Adrenal gland (tissue), 12 donors: ENCODE measurements around the gene THNSL1. TPM values are rescaled to one million over a fixed set of nuclear protein-coding genes. Genes with fewer than 3 reads are reported as not detected.
"Not testable (repeated sequence)": the region's sequence is repeated elsewhere in the genome, so short reads cannot be mapped to it uniquely, and the experiment has no call there.

Source experiments
- DNase-seq, 7 donors: peaks; one replicate each; pipeline ENCODE4 v3.0.0-alpha.2; 2019 to 2020
- H3K27ac ChIP-seq, 5 donors: fragments of 200-600 bp; sonication (generic) in 4 of 5; 1 replicate in 3 of 5; 2 replicates in 2 of 5; pipeline versions ENCODE4 v1.5.1 to v1.8.0; 2016 to 2020; ENCODE audit warnings: mild to moderate bottlenecking in 1 of 5
- H3K27me3 ChIP-seq: fragments of 200-600 bp; 2 replicates; pipeline ENCODE4 v1.8.0; 2021
- H3K36me3 ChIP-seq, 2 donors: fragments of 200-600 bp; replicated peaks in 1 of 2; 1 replicate in 1 of 2; 2 replicates in 1 of 2; pipeline versions ENCODE4 v1.5.1 to v1.8.0; 2018 to 2022
- H3K4me1 ChIP-seq, 2 donors: fragments of 200-600 bp; replicated peaks in 1 of 2; 1 replicate in 1 of 2; 2 replicates in 1 of 2; pipeline versions ENCODE4 v1.5.1 to v1.8.0; 2018 to 2021
- H3K4me3 ChIP-seq, 4 donors: fragments of 200-600 bp; sonication (generic) in 3 of 4; one replicate each; pipeline ENCODE4 v1.5.1; 2016 to 2018
- H3K9me3 ChIP-seq, 3 donors: fragments of 200-600 bp; sonication (generic) in 1 of 3; replicated peaks in 1 of 3; 1 replicate in 2 of 3; 2 replicates in 1 of 3; pipeline versions ENCODE4 v1.5.1 to v1.8.0; 2016 to 2021
- CTCF ChIP-seq, 6 experiments: fragments of 450-650 bp in 4 of 6; fragments of 200-600 bp in 2 of 6; sonication (generic) in 1 of 6; IDR thresholded peaks; 1 replicate in 5 of 6; 2 replicates in 1 of 6; pipeline versions ENCODE4 v1.5.1 to v1.8.0; 2016 to 2021; ENCODE audit warnings: antibody characterized with exemption in 6 of 6, mild to moderate bottlenecking in 2 of 6, moderate library complexity in 1 of 6
- POLR2A ChIP-seq, 2 donors: fragments of 450-650 bp; IDR thresholded peaks; one replicate each; pipeline ENCODE4 v1.6.1; 2017; ENCODE audit warnings: antibody characterized with exemption in 2 of 2, mild to moderate bottlenecking in 2 of 2, moderate library complexity in 1 of 2
- WGBS, 4 donors: extraction: QIAGEN DNeasy Blood & Tissue Kit in 2 of 4; methylation state at CpG; one replicate each; pipeline versions ENCODE4 v1.1.5 to v1.1.7; 2013 to 2017; 5-methylcytosine and 5-hydroxymethylcytosine counted together
- intact Hi-C, 2 donors: fragments of 100-400 bp; cut with DNase I; formaldehyde crosslinking; loops; one replicate each; pipeline versions ENCODE4 v1.14.1 to v1.15.0; 2022 to 2023
- polyA plus RNA-seq, 3 donors: library from polyadenylated mRNA; stranded (reverse); fragments of 200-250 nt in 2 of 3; fragments of 350-450 nt in 1 of 3; fragmentation: Illumina TruSeq in 1 of 3; extraction: RNeasy Lipid Tissue Mini Kit (QIAGEN cat#74804) in 1 of 3; gene quantifications; one replicate each; pipeline ENCODE4 v1.2.3, GENCODE V29; 2013 to 2014
- total RNA-seq, 9 donors: library from RNA; depleted of rRNA in 4 of 9; stranded (reverse); fragments of >200 nt in 4 of 9; fragments of 120-200 nt in 1 of 9; fragmentation: NEBNext Ultra II Directional in 1 of 9; extraction: Animal tissue kit (Norgen Biotek cat#: 25700) in 1 of 9; gene quantifications; one replicate each; pipeline versions ENCODE4 v1.1.0 to v1.2.4, GENCODE V29; 2013 to 2023
- donor health status: healthy with polysubstance abuse.
- donor health status: Bipolar disorder and iron deficiency.
- donor health status: DM: yes; HTN: yes; CAD: no.
- donor health status: DM: no; HTN: no; CAD: no.
- donor health status: DM: no; HTN: no; CAD: no.
- donor health status: DM: yes; HTN: yes; CAD: no.

THNSL1 gene
- total and polyA plus RNA-seq, 12 donors: 3.3 to 14.9 (median 5.3) TPM

GRCh38 chr10:24998044-24998443 lies 18.4 kb upstream of the THNSL1 start:
- Histone ChIP-seq H3K27ac (no peak overlapping the region), H3K4me1 (no peaks in the 10 kb centered on the region), H3K27me3 (no peaks in the 10 kb centered on the region), H3K9me3 (no peaks in the 10 kb centered on the region), H3K36me3 (no peaks in the 10 kb centered on the region), H3K4me3 (no peak overlapping the region)
- DNase-seq: no peak
- intact Hi-C loops: loop anchor here in 1 of 2 donors (10.0 kb wide), 1 partner anchor 353 kb away; no protein-coding TSS in a partner anchor
- no peak for TF ChIP-seq POLR2A (IDR thresholded peaks at IDR 0.05)
- TF ChIP-seq CTCF (IDR thresholded peaks at IDR 0.05): no peak
- WGBS, 4 donors: 76 to 88% (median 81%) methylated on average over 3 of the region's 3 CpGs

DNA sequence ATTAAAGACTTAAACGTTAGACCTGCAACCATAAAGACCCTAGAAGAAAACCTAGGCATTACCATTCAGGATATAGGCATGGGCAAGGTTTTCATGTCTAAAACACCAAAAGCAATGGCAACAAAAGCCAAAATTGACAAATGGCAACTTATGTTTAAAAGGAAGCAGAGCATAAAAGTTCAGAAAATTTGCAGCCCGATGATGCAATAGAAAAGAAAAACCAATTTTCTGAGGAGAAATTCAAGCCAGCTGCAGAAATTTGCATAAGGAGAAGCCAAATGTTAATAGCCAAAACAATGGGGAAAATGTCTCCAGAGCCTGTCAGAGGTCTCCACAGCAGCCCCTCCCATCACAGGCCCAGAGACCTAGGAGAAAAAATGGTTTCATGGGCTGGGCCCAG lies 4.8 kb upstream of the THNSL1 start:
- DNase-seq, H3K9me3 ChIP-seq, H3K4me3 ChIP-seq, H3K4me1 ChIP-seq, intact Hi-C loops, H3K27me3 ChIP-seq, H3K36me3 ChIP-seq, H3K27ac ChIP-seq: not testable (repeated sequence)
- 78 to 88% (median 82%) methylated on average over 2 of the region's 2 CpGs for WGBS, 4 donors

DNA sequence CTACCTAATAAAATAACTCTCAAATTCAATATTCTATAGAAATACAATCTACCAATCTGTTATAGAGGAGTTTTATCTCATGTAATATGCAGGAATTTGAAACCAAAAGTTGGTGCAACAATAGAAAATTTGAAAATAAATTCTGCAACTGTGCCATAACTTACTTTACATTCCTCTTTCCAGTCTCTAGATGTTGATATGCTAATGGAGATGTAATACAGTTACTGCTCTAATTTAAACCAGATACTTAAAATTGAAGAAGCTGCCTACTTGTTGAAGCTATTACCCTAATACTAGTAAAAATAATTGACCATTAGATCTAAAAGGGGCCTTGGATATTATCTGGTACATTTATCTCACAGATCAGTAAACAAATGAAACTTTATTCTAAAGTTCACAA lies 1.8 kb upstream of the THNSL1 start:
- Histone ChIP-seq H3K27me3 (no peaks in the 10 kb centered on the region), H3K27ac (no peak overlapping the region), H3K9me3 (no peaks in the 10 kb centered on the region), H3K4me3 (no peak overlapping the region), H3K4me1 (peaks cover 0 to 20% of the 10 kb centered on the region in 2 donors), H3K36me3 (no peaks in the 10 kb centered on the region)
- TF ChIP-seq POLR2A (IDR thresholded peaks at IDR 0.05) (no peak), CTCF (IDR thresholded peaks at IDR 0.05) (no peak)
- DNase-seq: no peak
- intact Hi-C loops: no loop called here

GRCh38 chr10:25015828-25016375 lies 510 bp upstream of the THNSL1 start, which contains the start of gene ENKUR:
ENKUR (minus strand) TSS chr10:25016158; CDS start chr10:25015936, 222 bp downstream.
- Histone ChIP-seq H3K9me3 (no peaks in the 10 kb centered on the region), H3K4me1 (peaks cover 0 to 20% of the 10 kb centered on the region in 2 donors), H3K27me3 (no peaks in the 10 kb centered on the region), H3K27ac (peak within 1 kb of the TSS; percentile 80 to 96 (median 89)), H3K36me3 (no peaks in the 10 kb centered on the region), H3K4me3 (peak within 1 kb of the TSS in 3 of 4 donors; percentile 57 to 61 (median 60))
- intact Hi-C loops: no loop called here
- WGBS, 4 donors: 0 to 1% (median 1%) methylated on average over 16 of the region's 16 CpGs
- DNase-seq: peak; percentile 92 to 98 (median 96)
- no peak for TF ChIP-seq CTCF (IDR thresholded peaks at IDR 0.05)
- no peak for TF ChIP-seq POLR2A (IDR thresholded peaks at IDR 0.05)

DNA sequence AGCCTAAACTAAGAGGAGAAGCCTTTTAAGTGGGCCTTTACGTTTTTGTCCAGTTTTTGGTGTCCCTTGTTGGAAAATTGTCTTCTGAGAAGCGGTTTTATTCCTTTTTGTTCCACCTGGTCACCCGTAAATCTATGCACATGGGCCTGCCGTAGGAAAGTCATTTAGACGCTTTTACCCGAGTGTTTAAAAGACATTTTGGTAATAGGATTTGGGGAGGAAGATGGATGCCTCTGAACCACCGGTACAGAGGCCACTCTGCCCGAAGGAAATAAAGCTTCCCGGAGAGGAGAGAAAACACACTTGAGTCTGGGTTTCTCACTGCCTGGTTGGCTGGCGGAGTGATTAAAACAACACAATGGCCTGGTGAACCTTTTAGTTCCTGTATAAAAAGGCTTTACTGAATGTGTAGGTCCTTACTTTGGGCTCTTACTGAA lies 760 bp downstream of the THNSL1 start:
- Histone ChIP-seq H3K27me3 (no peaks in the 10 kb centered on the region), H3K4me1 (peaks cover 0 to 20% of the 10 kb centered on the region in 2 donors), H3K27ac (peak overlapping the region; percentile 80 to 96 (median 89)), H3K9me3 (no peaks in the 10 kb centered on the region), H3K36me3 (no peaks in the 10 kb centered on the region), H3K4me3 (peak overlapping the region in 3 of 4 donors; percentile 57 to 61 (median 60))
- peak in 5 of 7 donors; percentile 16 to 59 (median 16) for DNase-seq
- intact Hi-C loops: no loop called here
- TF ChIP-seq POLR2A (IDR thresholded peaks at IDR 0.05): no peak
- TF ChIP-seq CTCF (IDR thresholded peaks at IDR 0.05): no peak
- WGBS, 4 donors: 4 to 9% (median 7%) methylated on average over 10 of the region's 10 CpGs
